Smooth muscle cell (in vitro differentiated cells): ENCODE data around the gene CHTF18. TPM values are rescaled to one million over a fixed set of nuclear protein-coding genes. Genes with fewer than 3 reads are reported as not detected.
"Not testable (repeated sequence)": the region's sequence is repeated elsewhere in the genome, so short reads cannot be mapped to it uniquely, and the experiment has no call there.

Experiments used
- DNase-seq: peaks from one replicate; lab custom pipeline; 2025; ENCODE audit not compliant: unreplicated experiment; lab: John Stamatoyannopoulos, UW
- H2AFZ ChIP-seq: fragments of 200-600 bp; sonication (generic); 2 replicates; pipeline ENCODE4 v1.6.0; 2016; ENCODE audit warnings: antibody characterized with exemption, low read depth, mild to moderate bottlenecking
- H3F3A ChIP-seq: fragments of 200-600 bp; sonication (generic); 2 replicates; pipeline ENCODE4 v1.6.0; 2017; ENCODE audit warnings: antibody characterized with exemption, low read depth
- H3K27ac ChIP-seq: fragments of 200-600 bp; sonication (generic); 2 replicates; pipeline ENCODE4 v1.5.1; 2016; ENCODE audit warnings: low read depth, mild to moderate bottlenecking
- H3K27me3 ChIP-seq: fragments of 200-600 bp; sonication (generic); 2 replicates; pipeline ENCODE4 v1.6.1; 2016; ENCODE audit warnings: low read depth, mild to moderate bottlenecking
- H3K36me3 ChIP-seq: fragments of 200-600 bp; sonication (generic); 2 replicates; pipeline ENCODE4 v1.5.1; 2016; ENCODE audit warnings: low read depth
- H3K4me1 ChIP-seq: fragments of 200-600 bp; sonication (generic); 2 replicates; pipeline ENCODE4 v1.5.1; 2016; ENCODE audit warnings: low read depth
- H3K4me2 ChIP-seq: fragments of 200-600 bp; sonication (generic); 2 replicates; pipeline ENCODE4 v1.6.0; 2016; ENCODE audit warnings: mild to moderate bottlenecking
- H3K4me3 ChIP-seq: fragments of 200-600 bp; sonication (generic); 2 replicates; pipeline ENCODE4 v1.5.1; 2016; ENCODE audit warnings: mild to moderate bottlenecking
- H3K79me2 ChIP-seq: fragments of 200-600 bp; sonication (generic); 2 replicates; pipeline ENCODE4 v1.6.0; 2016; ENCODE audit warnings: low read depth, mild to moderate bottlenecking
- H3K9ac ChIP-seq: fragments of 200-600 bp; sonication (generic); 2 replicates; pipeline ENCODE4 v1.6.0; 2016; ENCODE audit warnings: low read depth
- H3K9me3 ChIP-seq: fragments of 200-600 bp; sonication (generic); replicated peaks from 2 replicates; pipeline ENCODE4 v1.5.1; 2016; ENCODE audit warnings: low read depth
- H4K20me1 ChIP-seq: fragments of 200-600 bp; sonication (generic); 2 replicates; pipeline ENCODE4 v1.6.0; 2016; ENCODE audit warnings: low read depth
- WGBS: methylation state at CpG from one replicate; pipeline ENCODE4 v1.1.7; 2016; ENCODE audit warnings: low lambda C conversion rate; 5-methylcytosine and 5-hydroxymethylcytosine counted together
- polyA plus RNA-seq: library from polyadenylated mRNA; unstranded; fragments of >200 nt; fragmentation: Nextera tagmentation; extraction: Ambion mirVana; gene quantifications from 2 replicates; pipeline ENCODE4 v1.2.1, GENCODE V29; 2016
- total RNA-seq: library from RNA; depleted of rRNA; stranded (reverse); fragments of >200 nt; gene quantifications from 2 replicates; pipeline ENCODE4 v1.2.3, GENCODE V29; 2014
- TF ChIP-seq, protein P1 (sequence below): fragments of 200-600 bp; sonication (generic); IDR thresholded peaks from 2 replicates; pipeline ENCODE4 v1.5.1; 2017; ENCODE audit warnings: borderline replicate concordance, mild to moderate bottlenecking, antibody characterized with exemption; ENCODE audit not compliant: insufficient read depth, poor library complexity, severe bottlenecking

Gene CHTF18
- total and polyA plus RNA-seq, 2 experiments from 2014 or later = 27.2 to 33.2 TPM

- peaks cover 5% of the 10 kb centered on the region for H3K4me1 ChIP-seq
- H3K36me3 ChIP-seq = no peaks in the 10 kb centered on the region
- H3K4me2 ChIP-seq = no peak overlapping the region
- no peaks in the 10 kb centered on the region for H4K20me1 ChIP-seq
- no peak overlapping the region for H3K4me3 ChIP-seq
- no peaks in the 10 kb centered on the region for H3F3A ChIP-seq
- no peak overlapping the region for H3K27ac ChIP-seq
- no peak overlapping the region for H2AFZ ChIP-seq
- no peak for DNase-seq
- TF ChIP-seq, protein P1, sequence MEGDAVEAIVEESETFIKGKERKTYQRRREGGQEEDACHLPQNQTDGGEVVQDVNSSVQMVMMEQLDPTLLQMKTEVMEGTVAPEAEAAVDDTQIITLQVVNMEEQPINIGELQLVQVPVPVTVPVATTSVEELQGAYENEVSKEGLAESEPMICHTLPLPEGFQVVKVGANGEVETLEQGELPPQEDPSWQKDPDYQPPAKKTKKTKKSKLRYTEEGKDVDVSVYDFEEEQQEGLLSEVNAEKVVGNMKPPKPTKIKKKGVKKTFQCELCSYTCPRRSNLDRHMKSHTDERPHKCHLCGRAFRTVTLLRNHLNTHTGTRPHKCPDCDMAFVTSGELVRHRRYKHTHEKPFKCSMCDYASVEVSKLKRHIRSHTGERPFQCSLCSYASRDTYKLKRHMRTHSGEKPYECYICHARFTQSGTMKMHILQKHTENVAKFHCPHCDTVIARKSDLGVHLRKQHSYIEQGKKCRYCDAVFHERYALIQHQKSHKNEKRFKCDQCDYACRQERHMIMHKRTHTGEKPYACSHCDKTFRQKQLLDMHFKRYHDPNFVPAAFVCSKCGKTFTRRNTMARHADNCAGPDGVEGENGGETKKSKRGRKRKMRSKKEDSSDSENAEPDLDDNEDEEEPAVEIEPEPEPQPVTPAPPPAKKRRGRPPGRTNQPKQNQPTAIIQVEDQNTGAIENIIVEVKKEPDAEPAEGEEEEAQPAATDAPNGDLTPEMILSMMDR = no peak
- 93% methylated on average over 8 of the region's 8 CpGs for WGBS
- H3K27me3 ChIP-seq = no peaks in the 10 kb centered on the region
- H3K9me3 ChIP-seq = no peaks in the 10 kb centered on the region
- no peak overlapping the region for H3K9ac ChIP-seq
- no peaks in the 10 kb centered on the region for H3K79me2 ChIP-seq
Observed at GRCh38 chr16:818132-818531, 29.7 kb downstream of the CHTF18 start.

DNA sequence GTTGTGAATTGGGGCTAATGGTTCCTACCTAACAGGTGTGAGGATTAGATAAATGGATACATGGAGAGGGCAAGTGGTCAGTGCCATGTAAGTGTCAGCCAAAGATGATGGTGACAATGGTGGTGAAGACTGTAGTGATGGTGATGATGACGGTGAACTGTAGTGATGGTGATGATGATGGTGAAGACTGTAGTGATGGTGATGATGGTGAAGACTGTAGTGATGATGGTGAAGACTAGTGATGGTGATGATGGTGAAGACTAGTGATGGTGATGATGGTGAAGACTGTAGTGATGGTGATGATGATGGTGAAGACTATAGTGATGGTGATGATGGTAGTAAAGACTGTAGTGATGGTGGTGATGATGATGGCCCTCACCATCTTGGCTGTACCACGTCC is 30.2 kb downstream of the CHTF18 start:
- Histone ChIP-seq H3K9me3 (no peaks in the 10 kb centered on the region), H3K36me3 (no peaks in the 10 kb centered on the region), H3F3A (no peaks in the 10 kb centered on the region), H3K79me2 (no peaks in the 10 kb centered on the region), H3K27me3 (no peaks in the 10 kb centered on the region), H3K27ac (no peak overlapping the region), H3K4me3 (no peak overlapping the region), H4K20me1 (no peaks in the 10 kb centered on the region), H3K9ac (no peak overlapping the region), H3K4me1 (peaks cover 5% of the 10 kb centered on the region), H3K4me2 (no peak overlapping the region), H2AFZ (no peak overlapping the region)
- TF ChIP-seq, protein P1 = no peak
- 74% methylated on average over 2 of the region's 2 CpGs for WGBS
- no peak for DNase-seq

DNA sequence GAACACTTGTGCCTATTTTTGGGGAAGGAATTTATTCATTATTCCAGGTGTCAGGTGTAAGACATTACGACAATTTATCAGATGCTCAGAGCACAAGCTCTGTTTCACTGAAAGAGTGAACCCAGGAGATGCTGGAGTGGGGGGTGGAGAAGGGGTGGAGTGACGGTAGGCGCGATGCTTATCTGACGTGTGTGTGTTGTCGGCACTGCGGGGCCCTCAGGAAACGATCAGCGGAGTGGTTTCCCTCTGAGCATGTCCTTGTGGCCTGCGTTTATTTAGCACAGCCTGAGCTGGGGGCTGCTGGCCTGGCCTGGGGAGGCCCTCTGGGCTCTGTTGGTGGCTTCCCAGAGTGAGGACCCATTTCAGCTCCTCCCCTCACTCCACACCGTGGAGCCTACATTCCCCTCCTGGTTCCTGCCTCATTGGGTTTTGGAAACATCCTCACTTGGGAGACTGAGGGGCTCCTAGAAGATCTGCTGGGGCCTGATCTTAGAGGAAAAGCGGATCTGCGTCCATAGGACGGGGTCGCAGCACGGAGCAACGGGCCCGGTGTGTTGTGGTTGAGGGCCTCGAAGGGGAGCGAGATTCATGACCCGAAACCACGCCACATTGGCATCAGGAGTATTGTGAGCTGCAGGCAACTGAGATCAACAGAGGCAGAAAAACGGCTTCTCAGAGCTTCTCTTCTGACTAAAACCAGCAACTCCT is 31.1 kb downstream of the CHTF18 start:
- TF ChIP-seq, protein P1 = no peak
- Histone ChIP-seq H3K27me3 (no peaks in the 10 kb centered on the region), H3K27ac (no peak overlapping the region), H3K4me1 (no peaks in the 10 kb centered on the region), H3K9me3 (no peaks in the 10 kb centered on the region), H3K9ac (no peak overlapping the region), H3F3A (no peaks in the 10 kb centered on the region), H4K20me1 (no peaks in the 10 kb centered on the region), H3K4me3 (no peak overlapping the region), H3K79me2 (no peaks in the 10 kb centered on the region), H3K4me2 (no peak overlapping the region), H3K36me3 (no peaks in the 10 kb centered on the region), H2AFZ (no peak overlapping the region)
- DNase-seq = no peak
- 87% methylated on average over 23 of the region's 23 CpGs for WGBS

DNA sequence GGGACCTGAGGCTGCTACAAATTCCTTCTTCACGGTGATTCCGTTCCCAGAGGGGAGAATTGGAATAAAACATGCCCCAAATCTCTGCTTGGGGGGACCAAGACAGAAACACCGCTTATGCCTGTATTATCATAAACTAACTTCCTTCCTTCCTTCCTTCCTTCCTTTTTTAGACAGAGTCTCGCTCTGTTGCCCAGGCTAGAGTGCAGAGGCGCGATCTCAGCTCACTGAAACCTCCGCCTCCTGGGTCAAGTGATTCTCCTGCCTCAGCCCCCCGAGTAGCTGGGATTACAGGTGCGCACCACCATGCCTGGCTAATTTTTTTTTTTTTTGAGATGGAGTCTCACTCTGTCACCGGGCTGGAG is 31.6 kb downstream of the CHTF18 start:
- not testable (repeated sequence) for H3K4me1 ChIP-seq, DNase-seq, H3K9me3 ChIP-seq, H4K20me1 ChIP-seq, H3F3A ChIP-seq, H3K4me3 ChIP-seq, H3K9ac ChIP-seq, H3K27me3 ChIP-seq, H3K36me3 ChIP-seq, H3K27ac ChIP-seq, H3K4me2 ChIP-seq, H2AFZ ChIP-seq, H3K79me2 ChIP-seq
- WGBS = 87% methylated on average over 10 of the region's 10 CpGs
